Right cardiac atrium (tissue), 5 donors: ENCODE results near the gene CRACDL. TPM values are rescaled to one million over a fixed set of nuclear protein-coding genes. Genes with fewer than 3 reads are reported as not detected.

Experiments used
- ATAC-seq, 2 donors: fragments of 200-7000 bp; cut with Tn5 transposase; one replicate each; pipeline versions ENCODE4 v1.8.0 to v1.9.1; 2020; ENCODE audit warnings: moderate library complexity in 2 of 2, mild to moderate bottlenecking in 1 of 2
- DNase-seq, 3 donors: peaks; one replicate each; pipeline ENCODE4 v3.0.0-alpha.2; 2020
- H3K27ac ChIP-seq: one replicate; pipeline ENCODE4 v1.5.1; 2013; ENCODE audit warnings: mild to moderate bottlenecking, low read length, control low read depth, moderate library complexity
- H3K27me3 ChIP-seq: one replicate; pipeline ENCODE4 v1.6.1; 2013; ENCODE audit not compliant: control insufficient read depth, insufficient read depth
- H3K4me1 ChIP-seq: one replicate; pipeline ENCODE4 v1.6.1; 2013; ENCODE audit warnings: low read length; ENCODE audit not compliant: control insufficient read depth, insufficient read depth
- H3K4me3 ChIP-seq: one replicate; pipeline ENCODE4 v1.5.1; 2013; ENCODE audit warnings: low read length, control low read depth
- H3K9me3 ChIP-seq: one replicate; pipeline ENCODE4 v1.6.1; 2013; ENCODE audit warnings: low read length; ENCODE audit not compliant: control insufficient read depth
- WGBS: extraction: QIAGEN DNeasy Blood & Tissue Kit; methylation state at CpG from one replicate; pipeline ENCODE4 v1.1.7; 2013; 5-methylcytosine and 5-hydroxymethylcytosine counted together
- intact Hi-C, 4 donors: fragments of 100-400 bp; cut with DNase I; formaldehyde crosslinking; loops; one replicate each; pipeline versions ENCODE4 v1.11.0 to v1.14.0; 2022 to 2023
- polyA plus RNA-seq: library from polyadenylated mRNA; stranded (reverse); fragments of 200-250 nt; gene quantifications from one replicate; pipeline ENCODE4 v1.2.3, GENCODE V29; 2013
- total RNA-seq, 4 donors: library from RNA; stranded (reverse); fragmentation: NEBNext Ultra II Directional; extraction: Animal tissue kit (Norgen Biotek cat#: 25700); gene quantifications; one replicate each; pipeline ENCODE4 v1.2.1, GENCODE V29; 2021
- donor health status: healthy with polysubstance abuse.
- donor health status: DM: no; HTN: yes; CAD: no.
- donor health status: DM: no; HTN: no; CAD: no.
- donor health status: DM: no; HTN: yes; CAD: no; lungs with severe emphysema.
- donor health status: DM: yes; HTN: yes; CAD: no.

Gene CRACDL
- total and polyA plus RNA-seq, 5 donors = 2.7 to 5.7 (median 4.9) TPM

GRCh38 chr2:98807221-98807620, 128.8 kb downstream of the CRACDL start:
- Histone ChIP-seq H3K4me1 (peaks cover 14% of the 10 kb centered on the region), H3K4me3 (no peak overlapping the region), H3K27ac (no peak overlapping the region), H3K27me3 (no peaks in the 10 kb centered on the region), H3K9me3 (no peaks in the 10 kb centered on the region)
- WGBS = 96% methylated on average over 3 of the region's 3 CpGs
- intact Hi-C loops = loop anchor here in 1 of 4 donors (10.0 kb wide), 1 partner anchor 62 kb away; no protein-coding TSS in a partner anchor
- DNase-seq (no peak), ATAC-seq (no peak)

GRCh38 chr2:98806236-98806697, 129.8 kb downstream of the CRACDL start:
- DNase-seq (peak; percentile 68 to 88 (median 87)), ATAC-seq (peak; percentile 81 to 87)
- no peaks in the 10 kb centered on the region for H3K9me3 ChIP-seq
- peaks cover 14% of the 10 kb centered on the region for H3K4me1 ChIP-seq
- H3K4me3 ChIP-seq = no peak overlapping the region
- 43% methylated on average over 7 of the region's 7 CpGs for WGBS
- H3K27me3 ChIP-seq = no peaks in the 10 kb centered on the region
- intact Hi-C loops = loop anchor here in 1 of 4 donors (10.0 kb wide), 1 partner anchor 61 kb away; no protein-coding TSS in a partner anchor
- peak overlapping the region; percentile 13 for H3K27ac ChIP-seq

GRCh38 chr2:98805412-98806171, 130.4 kb downstream of the CRACDL start:
- 45% methylated on average over 12 of the region's 12 CpGs for WGBS
- Histone ChIP-seq H3K4me3 (no peak overlapping the region), H3K9me3 (no peaks in the 10 kb centered on the region), H3K27ac (peak overlapping the region; percentile 13), H3K4me1 (peaks cover 14% of the 10 kb centered on the region), H3K27me3 (no peaks in the 10 kb centered on the region)
- intact Hi-C loops = loop anchor here in 1 of 4 donors (10.0 kb wide), 1 partner anchor 61 kb away; no protein-coding TSS in a partner anchor
- ATAC-seq = peak; percentile 58 to 65
- no peak for DNase-seq

- H3K9me3 ChIP-seq = no peaks in the 10 kb centered on the region
- intact Hi-C loops = loop anchor here in 1 of 4 donors (10.0 kb wide), 1 partner anchor 60 kb away; no protein-coding TSS in a partner anchor
- no peaks in the 10 kb centered on the region for H3K27me3 ChIP-seq
- no peak overlapping the region for H3K4me3 ChIP-seq
- peaks cover 14% of the 10 kb centered on the region for H3K4me1 ChIP-seq
- ATAC-seq = no peak
- no peak for DNase-seq
- no peak overlapping the region for H3K27ac ChIP-seq
- WGBS = 70% methylated on average over 3 of the region's 3 CpGs
Measured at GRCh38 chr2:98804736-98805135, 131.3 kb downstream of the CRACDL start.

- H3K4me3 ChIP-seq = no peak overlapping the region
- ATAC-seq (no peak), DNase-seq (no peak)
- no peaks in the 10 kb centered on the region for H3K9me3 ChIP-seq
- no peaks in the 10 kb centered on the region for H3K27me3 ChIP-seq
- H3K4me1 ChIP-seq = peaks cover 14% of the 10 kb centered on the region
- WGBS = 90% methylated on average over 8 of the region's 8 CpGs
- intact Hi-C loops = loop anchor here in 1 of 4 donors (10.0 kb wide), 1 partner anchor 59 kb away; no protein-coding TSS in a partner anchor
- H3K27ac ChIP-seq = no peak overlapping the region
Measured at GRCh38 chr2:98804265-98804650, 131.8 kb downstream of the CRACDL start.

- no peak overlapping the region for H3K4me3 ChIP-seq
- H3K27ac ChIP-seq = no peak overlapping the region
- no peaks in the 10 kb centered on the region for H3K27me3 ChIP-seq
- peaks cover 14% of the 10 kb centered on the region for H3K4me1 ChIP-seq
- H3K9me3 ChIP-seq = no peaks in the 10 kb centered on the region
- 85% methylated on average over 10 of the region's 10 CpGs for WGBS
- intact Hi-C loops = loop anchor here in 1 of 4 donors (10.0 kb wide), 1 partner anchor 59 kb away; no protein-coding TSS in a partner anchor
- no peak for ATAC-seq
- DNase-seq = no peak
Measured at GRCh38 chr2:98803405-98804264, 132.4 kb downstream of the CRACDL start.

- H3K9me3 ChIP-seq = no peaks in the 10 kb centered on the region
- WGBS = 91% methylated on average over 8 of the region's 8 CpGs
- intact Hi-C loops = loop anchor here in 1 of 4 donors (10.0 kb wide), 1 partner anchor 58 kb away; no protein-coding TSS in a partner anchor
Measured at GRCh38 chr2:98802344-98802743, 133.7 kb downstream of the CRACDL start.

GRCh38 chr2:98801921-98802321, 134.1 kb downstream of the CRACDL start:
- 90% methylated on average over 15 of the region's 15 CpGs for WGBS
- intact Hi-C loops = loop anchor here in 1 of 4 donors (10.0 kb wide), 1 partner anchor 57 kb away; no protein-coding TSS in a partner anchor
- ATAC-seq (no peak), DNase-seq (no peak)
- peaks cover 11% of the 10 kb centered on the region for H3K4me1 ChIP-seq
- H3K27me3 ChIP-seq = no peaks in the 10 kb centered on the region
- H3K9me3 ChIP-seq = no peaks in the 10 kb centered on the region
- no peak overlapping the region for H3K4me3 ChIP-seq
- H3K27ac ChIP-seq = no peak overlapping the region

More at GRCh38 chr2:98802344-98802743, 133.7 kb downstream of the CRACDL start:
- DNase-seq = no peak
- H3K4me3 ChIP-seq = no peak overlapping the region
- no peak for ATAC-seq
- no peaks in the 10 kb centered on the region for H3K27me3 ChIP-seq
- H3K27ac ChIP-seq = no peak overlapping the region
- peaks cover 13% of the 10 kb centered on the region for H3K4me1 ChIP-seq

- Histone ChIP-seq H3K27me3 (no peaks in the 10 kb centered on the region), H3K4me3 (no peak overlapping the region), H3K27ac (no peak overlapping the region), H3K4me1 (peaks cover 10% of the 10 kb centered on the region), H3K9me3 (no peaks in the 10 kb centered on the region)
- WGBS = 76% methylated on average over 1 of the region's 1 CpG
- DNase-seq (no peak), ATAC-seq (no peak)
- intact Hi-C loops = loop anchor here in 1 of 4 donors (10.0 kb wide), 1 partner anchor 56 kb away; no protein-coding TSS in a partner anchor
Measured at GRCh38 chr2:98801286-98801685, 134.7 kb downstream of the CRACDL start.

- no peak overlapping the region for H3K27ac ChIP-seq
- intact Hi-C loops = loop anchor here in 1 of 4 donors (10.0 kb wide), 1 partner anchor 56 kb away; no protein-coding TSS in a partner anchor
- ATAC-seq = no peak
- DNase-seq = no peak
- 83% methylated on average over 8 of the region's 8 CpGs for WGBS
- H3K4me3 ChIP-seq = no peak overlapping the region
- H3K27me3 ChIP-seq = no peaks in the 10 kb centered on the region
- no peaks in the 10 kb centered on the region for H3K9me3 ChIP-seq
- peaks cover 3% of the 10 kb centered on the region for H3K4me1 ChIP-seq
Measured at GRCh38 chr2:98800330-98801064, 135.5 kb downstream of the CRACDL start.
